ENCODE data around the gene EVX1. TPM values are rescaled to one million over a fixed set of nuclear protein-coding genes. Genes with fewer than 3 reads are reported as not detected.

Gene EVX1
- total RNA-seq, 2 experiments from 2014 or later, result not detected

DNA sequence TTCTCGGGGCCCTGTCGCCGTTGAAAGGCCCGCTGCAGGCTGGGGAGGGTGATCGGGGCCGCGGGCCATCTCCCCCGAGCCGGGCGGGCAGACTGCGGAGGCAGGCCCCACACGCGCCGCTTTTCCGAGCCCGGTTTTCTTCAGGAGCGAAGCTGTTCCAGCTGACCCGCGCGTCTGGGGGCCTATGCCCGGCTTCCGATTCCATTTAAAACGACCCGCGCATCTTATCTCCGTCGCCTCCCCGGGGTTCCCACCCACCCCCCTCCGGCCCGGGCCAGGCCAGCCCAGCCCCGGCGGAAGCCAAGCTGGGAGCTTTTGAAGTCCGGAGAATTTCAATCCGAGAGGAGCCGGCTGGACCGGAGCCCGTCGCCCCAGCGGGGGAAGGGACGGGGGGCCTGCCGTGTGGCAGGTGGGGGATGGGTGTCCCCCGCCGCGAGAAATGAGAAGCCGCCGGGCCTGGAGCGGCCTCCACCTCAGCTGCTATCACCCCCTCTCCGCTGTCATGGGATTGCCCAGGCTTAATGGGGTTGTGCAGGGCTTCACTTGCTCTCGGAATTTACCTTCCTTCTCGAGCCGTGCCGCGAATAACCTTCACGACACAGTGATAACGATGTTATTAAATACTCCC, 3.1 kb upstream of the EVX1 start:
- Mint-ChIP-seq H3K4me1 (ENCODE audit: low read depth) (peaks cover 24% of the 10 kb centered on the region), H3K4me3 (no peak overlapping the region), H3K9me3 (no peaks in the 10 kb centered on the region), H3K27ac (no peak overlapping the region), H3K36me3 (ENCODE audit: low read depth) (no peaks in the 10 kb centered on the region), H3K27me3 (peaks cover 81% of the 10 kb centered on the region)
- TF ChIP-seq, protein P1, sequence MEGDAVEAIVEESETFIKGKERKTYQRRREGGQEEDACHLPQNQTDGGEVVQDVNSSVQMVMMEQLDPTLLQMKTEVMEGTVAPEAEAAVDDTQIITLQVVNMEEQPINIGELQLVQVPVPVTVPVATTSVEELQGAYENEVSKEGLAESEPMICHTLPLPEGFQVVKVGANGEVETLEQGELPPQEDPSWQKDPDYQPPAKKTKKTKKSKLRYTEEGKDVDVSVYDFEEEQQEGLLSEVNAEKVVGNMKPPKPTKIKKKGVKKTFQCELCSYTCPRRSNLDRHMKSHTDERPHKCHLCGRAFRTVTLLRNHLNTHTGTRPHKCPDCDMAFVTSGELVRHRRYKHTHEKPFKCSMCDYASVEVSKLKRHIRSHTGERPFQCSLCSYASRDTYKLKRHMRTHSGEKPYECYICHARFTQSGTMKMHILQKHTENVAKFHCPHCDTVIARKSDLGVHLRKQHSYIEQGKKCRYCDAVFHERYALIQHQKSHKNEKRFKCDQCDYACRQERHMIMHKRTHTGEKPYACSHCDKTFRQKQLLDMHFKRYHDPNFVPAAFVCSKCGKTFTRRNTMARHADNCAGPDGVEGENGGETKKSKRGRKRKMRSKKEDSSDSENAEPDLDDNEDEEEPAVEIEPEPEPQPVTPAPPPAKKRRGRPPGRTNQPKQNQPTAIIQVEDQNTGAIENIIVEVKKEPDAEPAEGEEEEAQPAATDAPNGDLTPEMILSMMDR (IDR thresholded peaks at IDR 0.05), result no peak
- no peak for DNase-seq
- intact Hi-C loops (cut with micrococcal nuclease), result loop anchor here (5.0 kb wide), 2 partner anchors 67 to 82 kb away; partner anchors contain the start of genes HOXA10 and HOXA7
- CTCF ChIA-PET, result interaction anchor here (1.1 to 1.6 kb wide), 2 partner anchors 43 to 60 kb away, joined by 3 to 5 read pairs; no protein-coding TSS in a partner anchor
- ATAC-seq, result no peak
- POLR2A ChIA-PET, result interaction anchor here (1.4 kb wide), 1 partner anchor 47 kb away, joined by 3 read pairs; no protein-coding TSS in a partner anchor

DNA sequence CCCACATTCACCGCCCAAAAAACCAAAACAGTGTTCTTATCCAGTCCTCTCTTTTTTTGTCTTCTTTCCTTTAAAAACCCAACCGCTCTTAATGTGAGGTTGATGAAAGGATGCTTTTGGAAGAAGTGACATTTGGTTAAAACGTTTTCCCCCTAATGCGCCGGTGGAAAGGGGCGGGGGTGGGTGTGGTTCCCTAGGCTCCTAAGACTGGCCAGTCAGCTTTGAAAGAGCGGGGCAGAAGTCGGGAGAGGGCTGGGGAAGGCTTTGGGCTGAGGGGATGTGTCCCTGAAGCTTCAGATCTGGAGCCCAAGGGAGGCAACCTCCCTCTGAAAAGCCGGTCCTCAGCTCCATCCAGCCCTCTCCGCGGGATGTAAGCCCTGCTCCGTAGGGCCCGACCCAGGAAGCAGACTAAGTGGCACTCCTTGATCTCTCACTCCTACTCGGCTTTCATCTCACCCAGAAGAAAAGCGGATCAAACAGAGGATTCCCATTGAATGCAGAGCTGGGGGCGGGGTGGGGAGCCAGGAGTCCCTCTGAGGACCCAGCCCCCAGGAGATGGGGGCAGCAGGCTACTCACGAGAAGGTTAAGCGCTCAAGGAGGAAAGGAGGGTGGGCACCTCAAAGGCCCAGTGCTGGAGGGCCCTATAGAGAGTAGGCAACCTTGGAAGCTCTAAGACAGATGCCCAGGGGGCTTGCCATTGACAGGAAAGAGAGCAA, 2.4 kb upstream of the EVX1 start:
- DNase-seq, result no peak
- intact Hi-C loops (cut with micrococcal nuclease), result loop anchor here (5.0 kb wide), 2 partner anchors 68 to 83 kb away; partner anchors contain the start of genes HOXA10 and HOXA7
- ATAC-seq, result no peak
- Mint-ChIP-seq H3K9me3 (no peaks in the 10 kb centered on the region), H3K4me1 (ENCODE audit: low read depth) (peaks cover 24% of the 10 kb centered on the region), H3K36me3 (ENCODE audit: low read depth) (no peaks in the 10 kb centered on the region), H3K4me3 (no peak overlapping the region), H3K27ac (no peak overlapping the region), H3K27me3 (peaks cover 83% of the 10 kb centered on the region)
- CTCF ChIA-PET, result interaction anchor here (0.7 to 1.6 kb wide), 5 partner anchors 31 to 74 kb away, joined by 3 to 5 read pairs (median 4); partner anchors contain the start of gene HOXA9
- TF ChIP-seq, protein P1 (IDR thresholded peaks at IDR 0.05), result no peak
- POLR2A ChIA-PET, result interaction anchor here (1.4 kb wide), 1 partner anchor 48 kb away, joined by 3 read pairs; no protein-coding TSS in a partner anchor

DNA sequence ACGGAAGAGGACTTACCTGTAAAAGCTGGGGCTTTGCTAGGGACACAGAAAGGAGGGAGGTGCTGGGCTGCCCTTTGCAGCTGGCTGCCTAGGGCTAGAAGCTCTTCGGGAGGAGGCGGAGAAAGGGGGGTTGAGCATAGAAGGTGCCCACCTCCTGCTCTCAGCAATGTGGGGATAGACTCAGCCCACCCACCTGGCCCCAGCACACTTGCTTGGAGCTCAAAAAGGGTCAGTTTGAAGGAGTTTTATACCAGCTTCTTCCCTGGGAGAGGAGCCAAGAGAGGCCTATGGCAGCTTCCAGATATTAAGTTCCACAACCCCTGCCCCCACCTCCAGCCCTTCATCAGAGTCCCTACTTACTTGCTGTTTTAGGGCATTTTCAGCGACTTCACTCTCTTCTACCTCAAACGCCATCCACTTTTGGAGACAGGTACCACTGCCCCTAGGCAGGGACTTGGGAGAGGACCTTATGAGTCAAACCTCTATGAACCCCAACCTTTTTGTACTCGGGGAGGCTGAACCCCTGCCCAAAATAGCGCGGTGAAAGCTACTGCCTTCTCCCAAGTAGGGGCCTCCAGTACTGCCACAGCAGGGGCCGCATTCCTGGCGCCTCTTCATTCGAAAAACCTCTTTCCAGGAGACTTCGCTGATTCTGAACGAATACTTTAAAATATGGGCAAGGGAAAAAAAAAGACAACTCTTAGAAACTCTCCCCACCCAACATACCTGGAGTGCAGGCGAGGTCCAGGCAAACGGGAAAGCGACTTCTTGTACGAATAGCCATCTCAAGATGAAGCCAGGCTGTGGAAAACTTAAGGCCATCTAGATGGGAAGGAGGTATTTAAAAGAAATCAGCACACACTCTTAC, 1.2 kb upstream of the EVX1 start:
- ChIA-PET POLR2A (no interaction called here), CTCF (interaction anchor here (1.1 to 2.2 kb wide), 7 partner anchors 30 to 62 kb away, joined by 3 to 9 read pairs (median 4); no protein-coding TSS in a partner anchor)
- Mint-ChIP-seq H3K27ac (no peak overlapping the region), H3K27me3 (peaks cover 82% of the 10 kb centered on the region), H3K4me1 (ENCODE audit: low read depth) (peaks cover 19% of the 10 kb centered on the region), H3K4me3 (no peak overlapping the region), H3K9me3 (no peaks in the 10 kb centered on the region), H3K36me3 (ENCODE audit: low read depth) (no peaks in the 10 kb centered on the region)
- no peak for DNase-seq
- TF ChIP-seq, protein P1 (IDR thresholded peaks at IDR 0.05), result no peak
- ATAC-seq, result no peak
- intact Hi-C loops (cut with micrococcal nuclease), result loop anchor here (2.0 to 5.0 kb wide), 3 partner anchors 37 to 84 kb away; partner anchors contain the start of genes HOXA10 and HOXA7

DNA sequence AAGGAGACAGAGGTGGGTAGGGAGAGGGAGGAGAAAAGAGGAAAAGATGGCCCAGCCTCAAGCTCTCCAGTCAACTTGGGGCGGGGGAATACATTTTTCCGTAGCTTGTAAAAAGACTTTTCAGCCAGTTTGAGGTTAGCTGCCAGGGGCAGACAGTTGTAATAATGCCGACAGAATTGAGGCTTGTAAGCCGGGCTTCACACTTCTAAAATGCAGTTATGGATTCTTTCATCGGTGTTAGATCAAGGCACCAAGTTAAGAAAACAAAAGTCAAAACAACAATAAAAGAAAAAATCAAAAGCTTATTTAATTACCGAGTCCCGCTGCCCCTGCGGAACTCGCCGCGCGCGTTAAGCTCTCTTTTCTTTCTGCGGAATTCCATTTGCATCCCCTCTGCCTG, 448 bp upstream of the EVX1 start:
- Mint-ChIP-seq H3K4me1 (ENCODE audit: low read depth) (peaks cover 19% of the 10 kb centered on the region), H3K4me3 (no peak overlapping the region), H3K27me3 (peaks cover 80% of the 10 kb centered on the region), H3K27ac (no peak overlapping the region), H3K9me3 (no peaks in the 10 kb centered on the region), H3K36me3 (ENCODE audit: low read depth) (no peaks in the 10 kb centered on the region)
- ChIA-PET POLR2A (no interaction called here), CTCF (interaction anchor here (0.8 to 2.2 kb wide), 7 partner anchors 31 to 76 kb away, joined by 3 to 9 read pairs (median 4); no protein-coding TSS in a partner anchor)
- intact Hi-C loops (cut with micrococcal nuclease), result loop anchor here (2.0 to 5.0 kb wide), 3 partner anchors 37 to 85 kb away; partner anchors contain the start of genes HOXA10 and HOXA7
- DNase-seq (no peak), ATAC-seq (no peak)
- TF ChIP-seq, protein P1 (IDR thresholded peaks at IDR 0.05), result no peak
